ENCODE data around the gene MBOAT2.
"Not testable (repeated sequence)": the region's sequence is repeated elsewhere in the genome, so short reads cannot be mapped to it uniquely, and the experiment has no call there.

MBOAT2 gene

GRCh38 chr2:8981876-8982275, 21.6 kb downstream of the MBOAT2 start:
- Histone ChIP-seq H3K27me3 (ENCODE audit: control insufficient read depth in 1 of 2, insufficient read depth in 2 of 2, low read length in 2 of 2) (no peaks in the 10 kb centered on the region), H3K36me3 (ENCODE audit: control insufficient read depth in 2 of 2, insufficient read depth in 2 of 2, low read length in 2 of 2) (no peaks in the 10 kb centered on the region), H3K9me3 (ENCODE audit: control insufficient read depth in 2 of 2, low read length in 2 of 2) (no peaks in the 10 kb centered on the region), H3K4me1 (ENCODE audit: control insufficient read depth, insufficient read depth, low read length) (no peaks in the 10 kb centered on the region), H3K4me3 (ENCODE audit: low read length in 2 of 2) (no peak overlapping the region), H3K27ac (ENCODE audit: low read length) (no peak overlapping the region), H3K9ac (ENCODE audit: low read length in 2 of 2) (no peak overlapping the region)

GRCh38 chr2:8980096-8980495, 23.4 kb downstream of the MBOAT2 start:
- no peak overlapping the region for H3K9ac ChIP-seq (ENCODE audit: low read length in 2 of 2)
- no peaks in the 10 kb centered on the region for H3K27me3 ChIP-seq (ENCODE audit: control insufficient read depth in 1 of 2, insufficient read depth in 2 of 2, low read length in 2 of 2)
- H3K9me3 ChIP-seq (ENCODE audit: control insufficient read depth in 2 of 2, low read length in 2 of 2): no peaks in the 10 kb centered on the region
- no peaks in the 10 kb centered on the region for H3K36me3 ChIP-seq (ENCODE audit: control insufficient read depth in 2 of 2, insufficient read depth in 2 of 2, low read length in 2 of 2)
- no peaks in the 10 kb centered on the region for H3K4me1 ChIP-seq (ENCODE audit: control insufficient read depth, insufficient read depth, low read length)
- H3K27ac ChIP-seq (ENCODE audit: low read length): no peak overlapping the region
- H3K4me3 ChIP-seq (ENCODE audit: low read length in 2 of 2): no peak overlapping the region

DNA sequence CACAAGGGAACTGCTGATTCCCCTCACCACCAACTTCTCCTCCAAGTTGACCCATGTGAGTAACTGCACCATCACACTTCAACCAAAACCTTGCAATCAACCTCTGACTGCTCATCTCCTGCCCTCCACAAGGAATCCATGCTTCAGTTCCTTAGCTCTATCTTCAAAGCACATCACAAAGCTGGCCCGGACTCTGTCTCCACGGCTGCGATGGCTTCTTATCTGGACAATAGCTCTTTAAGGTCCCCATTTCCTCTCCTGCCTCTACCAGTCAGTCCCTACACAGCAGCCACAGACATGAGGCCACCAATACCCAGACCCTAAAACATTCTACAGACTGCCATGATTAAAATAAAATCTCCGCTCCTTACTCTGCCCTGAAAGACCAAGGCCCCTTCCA, 25.7 kb downstream of the MBOAT2 start:
- Histone ChIP-seq H3K9ac (ENCODE audit: low read length in 2 of 2) (no peak overlapping the region), H3K4me3 (ENCODE audit: low read length in 2 of 2) (no peak overlapping the region), H3K4me1 (ENCODE audit: control insufficient read depth, insufficient read depth, low read length) (no peaks in the 10 kb centered on the region), H3K27ac (ENCODE audit: low read length) (no peak overlapping the region), H3K9me3 (ENCODE audit: control insufficient read depth in 2 of 2, low read length in 2 of 2) (no peaks in the 10 kb centered on the region), H3K27me3 (ENCODE audit: control insufficient read depth in 1 of 2, insufficient read depth in 2 of 2, low read length in 2 of 2) (no peaks in the 10 kb centered on the region), H3K36me3 (ENCODE audit: control insufficient read depth in 2 of 2, insufficient read depth in 2 of 2, low read length in 2 of 2) (no peaks in the 10 kb centered on the region)

DNA sequence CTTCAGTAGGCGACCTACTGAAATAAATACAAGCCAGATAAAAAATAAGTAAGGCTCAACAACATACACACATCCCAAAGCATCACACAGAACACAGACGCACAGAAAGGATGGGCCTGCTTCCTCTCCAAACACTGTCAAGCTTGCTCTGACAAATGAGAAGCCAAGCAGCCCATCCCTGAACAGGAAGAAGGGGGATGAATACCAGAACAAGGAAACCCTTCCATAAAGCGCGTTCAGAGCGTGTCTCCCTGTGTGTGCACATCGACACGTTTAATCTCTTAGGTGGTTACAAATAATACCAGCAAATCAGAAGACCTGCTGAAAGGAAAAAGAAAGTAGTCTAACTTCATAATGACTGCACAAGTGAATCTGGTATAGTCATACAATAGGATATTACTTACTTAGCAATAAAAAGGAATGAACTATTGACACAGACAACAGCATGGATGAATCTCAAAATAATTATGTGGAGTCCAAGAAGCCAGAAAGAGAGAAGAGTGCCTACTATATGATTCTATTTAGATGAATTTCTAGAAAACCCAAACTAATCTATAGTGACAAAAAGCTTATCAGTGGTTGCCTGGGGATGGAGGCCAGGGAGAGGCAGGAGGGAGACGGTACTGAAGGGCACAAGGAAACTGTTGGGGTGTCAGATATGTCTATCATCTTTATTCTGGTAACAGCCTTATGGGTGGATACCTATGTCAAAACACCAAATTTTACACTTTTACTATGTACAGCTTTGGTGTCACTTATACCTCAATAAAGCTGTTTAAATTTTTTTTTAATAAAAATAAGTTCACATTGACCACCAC, 26.8 kb downstream of the MBOAT2 start:
- Histone ChIP-seq H3K4me3 (ENCODE audit: low read length in 2 of 2) (peak overlapping the region in 1 of 2 donors; percentile 14), H3K9me3 (ENCODE audit: control insufficient read depth in 2 of 2, low read length in 2 of 2) (no peaks in the 10 kb centered on the region), H3K9ac (ENCODE audit: low read length in 2 of 2) (peak overlapping the region in 1 of 2 donors; percentile 14), H3K36me3 (ENCODE audit: control insufficient read depth in 2 of 2, insufficient read depth in 2 of 2, low read length in 2 of 2) (no peaks in the 10 kb centered on the region), H3K27me3 (ENCODE audit: control insufficient read depth in 1 of 2, insufficient read depth in 2 of 2, low read length in 2 of 2) (no peaks in the 10 kb centered on the region), H3K27ac (ENCODE audit: low read length) (no peak overlapping the region), H3K4me1 (ENCODE audit: control insufficient read depth, insufficient read depth, low read length) (no peaks in the 10 kb centered on the region)

DNA sequence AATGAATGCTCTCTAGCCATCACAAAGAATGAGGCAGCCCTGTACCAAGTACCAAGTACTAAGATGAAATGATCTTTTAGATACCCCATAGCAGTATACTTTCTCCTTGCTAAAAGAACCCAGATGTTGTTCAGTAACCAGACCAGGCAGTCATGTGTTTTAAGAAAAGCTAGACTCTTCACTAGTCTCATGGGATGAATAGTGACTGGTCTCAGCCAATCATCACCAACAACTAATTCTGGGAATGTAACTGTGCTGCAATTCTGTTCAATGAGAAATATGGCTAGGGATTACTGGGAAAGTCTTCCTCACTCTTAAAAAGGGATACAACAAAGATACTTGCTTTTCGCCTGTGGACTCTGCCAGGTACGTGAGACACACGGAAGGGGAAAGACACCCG, 29.5 kb downstream of the MBOAT2 start:
- Histone ChIP-seq H3K4me1 (ENCODE audit: control insufficient read depth, insufficient read depth, low read length) (no peaks in the 10 kb centered on the region), H3K9ac (ENCODE audit: low read length in 2 of 2) (no peak overlapping the region), H3K9me3 (ENCODE audit: control insufficient read depth in 2 of 2, low read length in 2 of 2) (no peaks in the 10 kb centered on the region), H3K4me3 (ENCODE audit: low read length in 2 of 2) (no peak overlapping the region), H3K27ac (ENCODE audit: low read length) (no peak overlapping the region), H3K27me3 (ENCODE audit: control insufficient read depth in 1 of 2, insufficient read depth in 2 of 2, low read length in 2 of 2) (no peaks in the 10 kb centered on the region), H3K36me3 (ENCODE audit: control insufficient read depth in 2 of 2, insufficient read depth in 2 of 2, low read length in 2 of 2) (no peaks in the 10 kb centered on the region)

GRCh38 chr2:8973017-8973416, 30.5 kb downstream of the MBOAT2 start:
- not testable (repeated sequence) for H3K27me3 ChIP-seq (ENCODE audit: control insufficient read depth in 1 of 2, insufficient read depth in 2 of 2, low read length in 2 of 2); H3K4me1 ChIP-seq (ENCODE audit: control insufficient read depth, insufficient read depth, low read length); H3K27ac ChIP-seq (ENCODE audit: low read length); H3K9ac ChIP-seq (ENCODE audit: low read length in 2 of 2); H3K4me3 ChIP-seq (ENCODE audit: low read length in 2 of 2); H3K36me3 ChIP-seq (ENCODE audit: control insufficient read depth in 2 of 2, insufficient read depth in 2 of 2, low read length in 2 of 2); H3K9me3 ChIP-seq (ENCODE audit: control insufficient read depth in 2 of 2, low read length in 2 of 2)

DNA sequence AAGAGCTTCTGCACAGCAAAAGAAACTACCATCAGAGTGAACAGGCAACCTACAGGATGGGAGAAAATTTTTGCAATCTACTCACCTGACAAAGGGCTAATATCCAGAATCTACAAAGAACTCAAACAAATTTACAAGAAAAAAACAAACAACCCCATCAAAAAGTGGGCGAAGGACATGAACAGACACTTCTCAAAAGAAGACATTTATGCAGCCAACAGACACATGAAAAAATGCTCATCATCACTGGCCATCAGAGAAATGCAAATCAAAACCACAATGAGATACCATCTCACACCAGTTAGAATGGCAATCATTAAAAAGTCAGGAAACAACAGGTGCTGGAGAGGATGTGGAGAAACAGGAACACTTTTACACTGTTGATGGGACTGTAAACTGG, 30.9 kb downstream of the MBOAT2 start:
- H3K27me3 ChIP-seq (ENCODE audit: control insufficient read depth in 1 of 2, insufficient read depth in 2 of 2, low read length in 2 of 2); H3K36me3 ChIP-seq (ENCODE audit: control insufficient read depth in 2 of 2, insufficient read depth in 2 of 2, low read length in 2 of 2); H3K4me3 ChIP-seq (ENCODE audit: low read length in 2 of 2); H3K4me1 ChIP-seq (ENCODE audit: control insufficient read depth, insufficient read depth, low read length); H3K9ac ChIP-seq (ENCODE audit: low read length in 2 of 2); H3K27ac ChIP-seq (ENCODE audit: low read length); H3K9me3 ChIP-seq (ENCODE audit: control insufficient read depth in 2 of 2, low read length in 2 of 2): not testable (repeated sequence)

DNA sequence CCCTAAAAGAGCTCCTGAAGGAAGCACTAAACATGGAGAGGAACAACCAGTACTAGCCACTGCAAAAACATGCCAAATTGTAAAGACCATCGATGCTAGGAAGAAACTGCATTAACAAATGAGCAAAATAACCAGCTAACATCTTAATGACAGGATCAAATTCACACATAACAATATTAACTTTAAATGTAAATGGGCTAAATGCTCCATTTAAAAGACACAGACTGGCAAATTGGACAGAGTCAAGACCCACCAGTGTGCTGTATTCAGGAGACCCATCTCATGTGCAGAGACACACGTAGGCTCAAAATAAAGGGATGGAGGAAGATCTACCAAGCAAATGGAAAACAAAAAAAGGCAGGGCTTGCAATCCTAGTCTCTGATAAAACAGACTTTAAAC, 34.1 kb downstream of the MBOAT2 start:
- H3K9me3 ChIP-seq (ENCODE audit: control insufficient read depth in 2 of 2, low read length in 2 of 2); H3K36me3 ChIP-seq (ENCODE audit: control insufficient read depth in 2 of 2, insufficient read depth in 2 of 2, low read length in 2 of 2); H3K4me3 ChIP-seq (ENCODE audit: low read length in 2 of 2); H3K27ac ChIP-seq (ENCODE audit: low read length); H3K4me1 ChIP-seq (ENCODE audit: control insufficient read depth, insufficient read depth, low read length); H3K27me3 ChIP-seq (ENCODE audit: control insufficient read depth in 1 of 2, insufficient read depth in 2 of 2, low read length in 2 of 2); H3K9ac ChIP-seq (ENCODE audit: low read length in 2 of 2): not testable (repeated sequence)

DNA sequence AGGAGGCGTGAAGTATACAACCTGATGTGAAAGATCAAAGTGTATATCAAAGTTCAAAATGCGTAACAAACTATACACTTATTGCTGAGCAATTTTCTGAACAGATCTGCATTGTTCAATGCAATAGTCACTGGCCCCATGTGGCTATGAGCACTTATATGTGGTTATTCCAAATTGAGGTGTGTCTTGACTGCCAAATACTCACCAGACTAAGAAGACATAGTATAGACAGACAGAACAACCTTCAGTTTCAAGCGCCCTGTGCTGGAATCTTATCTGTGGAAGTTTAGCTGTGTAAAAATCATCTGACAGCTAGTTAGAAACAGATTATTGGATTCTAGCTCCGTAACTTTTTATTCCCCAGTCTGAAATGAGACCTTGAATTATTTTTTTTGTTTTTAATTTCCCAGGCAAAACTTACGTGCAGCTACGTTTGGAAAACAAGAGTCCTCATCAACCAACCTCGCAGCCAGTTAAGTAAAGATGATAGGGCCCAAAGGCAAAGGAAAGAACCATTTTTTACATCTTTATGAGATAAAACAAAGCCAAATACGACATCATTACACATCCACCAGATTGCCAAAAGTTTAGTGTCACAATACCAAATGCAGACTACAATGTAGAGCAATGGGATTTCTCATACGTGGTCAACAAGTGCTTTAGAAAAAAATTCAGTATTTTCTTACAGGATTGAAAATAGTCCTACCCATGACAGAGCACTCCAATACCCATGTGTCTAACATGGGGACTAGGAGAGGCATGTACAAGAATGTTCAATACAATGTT, 37.2 kb downstream of the MBOAT2 start:
- Histone ChIP-seq H3K27me3 (ENCODE audit: control insufficient read depth in 1 of 2, insufficient read depth in 2 of 2, low read length in 2 of 2) (no peaks in the 10 kb centered on the region), H3K9me3 (ENCODE audit: control insufficient read depth in 2 of 2, low read length in 2 of 2) (no peaks in the 10 kb centered on the region), H3K36me3 (ENCODE audit: control insufficient read depth in 2 of 2, insufficient read depth in 2 of 2, low read length in 2 of 2) (no peaks in the 10 kb centered on the region), H3K4me1 (ENCODE audit: control insufficient read depth, insufficient read depth, low read length) (no peaks in the 10 kb centered on the region), H3K27ac (ENCODE audit: low read length) (no peak overlapping the region), H3K4me3 (ENCODE audit: low read length in 2 of 2) (no peak overlapping the region), H3K9ac (ENCODE audit: low read length in 2 of 2) (no peak overlapping the region)

DNA sequence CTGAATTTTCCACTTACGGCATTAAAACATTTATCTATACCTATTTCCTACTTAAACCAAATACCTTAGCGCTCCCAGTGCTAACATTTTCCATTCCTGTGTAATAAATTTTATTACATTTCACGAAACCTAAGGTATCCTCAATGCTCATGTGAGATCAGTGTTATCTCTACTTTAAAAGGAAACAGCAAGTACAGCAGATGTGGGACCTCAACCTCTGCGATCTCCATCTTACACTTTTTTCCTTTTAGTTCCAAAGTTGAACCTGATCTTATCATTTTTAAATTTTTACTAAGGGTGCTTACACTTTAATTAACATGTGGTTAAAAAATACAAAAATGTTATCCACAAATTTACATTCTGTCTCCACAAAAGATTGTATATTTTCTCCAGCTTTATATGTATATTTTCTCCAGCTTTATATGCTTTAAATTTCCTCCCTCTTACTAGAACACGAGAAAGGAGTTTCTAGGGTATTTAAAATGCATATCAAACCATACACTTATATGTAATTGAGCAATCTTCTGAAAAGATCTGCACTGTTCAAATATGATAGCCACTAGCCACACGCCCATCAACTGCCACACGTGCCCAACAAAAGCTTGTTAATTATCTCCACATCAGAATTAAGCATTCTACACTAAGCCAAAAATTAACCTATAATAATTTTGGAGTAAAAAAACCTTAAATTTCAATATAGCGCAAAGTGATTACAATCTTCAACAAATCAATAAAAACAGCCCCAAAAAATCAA, 38.1 kb downstream of the MBOAT2 start:
- Histone ChIP-seq H3K9me3 (ENCODE audit: control insufficient read depth in 2 of 2, low read length in 2 of 2) (no peaks in the 10 kb centered on the region), H3K36me3 (ENCODE audit: control insufficient read depth in 2 of 2, insufficient read depth in 2 of 2, low read length in 2 of 2) (no peaks in the 10 kb centered on the region), H3K4me1 (ENCODE audit: control insufficient read depth, insufficient read depth, low read length) (no peaks in the 10 kb centered on the region), H3K4me3 (ENCODE audit: low read length in 2 of 2) (no peak overlapping the region), H3K27ac (ENCODE audit: low read length) (no peak overlapping the region), H3K27me3 (ENCODE audit: control insufficient read depth in 1 of 2, insufficient read depth in 2 of 2, low read length in 2 of 2) (no peaks in the 10 kb centered on the region), H3K9ac (ENCODE audit: low read length in 2 of 2) (no peak overlapping the region)

Measured in stomach smooth muscle (tissue), 2 donors.